ENCODE measurements around the gene BMP7. TPM values are rescaled to one million over a fixed set of nuclear protein-coding genes. Genes with fewer than 3 reads are reported as not detected.

The BMP7 gene
- total RNA-seq, 2 experiments from 2014 or later: not detected

- Histone ChIP-seq H3K4me1 (ENCODE audit: insufficient read depth, low read length) (no peaks in the 10 kb centered on the region), H3K27me3 (ENCODE audit: control insufficient read depth in 1 of 2, insufficient read depth in 2 of 2, low read length in 2 of 2) (peaks cover 5 to 6% of the 10 kb centered on the region in 2 experiments), H3K9me3 (ENCODE audit: control insufficient read depth in 1 of 2, insufficient read depth in 1 of 2, low read length in 2 of 2) (peaks cover 0 to 18% of the 10 kb centered on the region in 2 experiments), H3K4me3 (ENCODE audit: low read length) (no peak overlapping the region), H3K27ac (ENCODE audit: low read depth in 1 of 2, low read length in 2 of 2) (no peak overlapping the region), H3K36me3 (ENCODE audit: insufficient read depth, low read length) (no peaks in the 10 kb centered on the region)
- ChIA-PET POLR2A (no interaction called here), CTCF (no interaction called here)
- Mint-ChIP-seq H3K4me1 (ENCODE audit: low read depth) (no peaks in the 10 kb centered on the region), H3K36me3 (ENCODE audit: low read depth) (no peaks in the 10 kb centered on the region), H3K9me3 (no peaks in the 10 kb centered on the region), H3K27me3 (peaks cover 32% of the 10 kb centered on the region), H3K27ac (no peak overlapping the region), H3K4me3 (no peak overlapping the region)
- DNase-seq (no peak), ATAC-seq (ENCODE audit: poor library complexity) (no peak)
- intact Hi-C loops (cut with DNase I, micrococcal nuclease): no loop called here
- TF ChIP-seq CTCF (IDR thresholded peaks at IDR 0.05): no peak
These were observed 118.2 kb downstream of the BMP7 start for GRCh38 chr20:57148263-57148662.

GRCh38 chr20:57147185-57147584 is 119.3 kb downstream of the BMP7 start:
- Histone ChIP-seq H3K27ac (ENCODE audit: low read depth in 1 of 2, low read length in 2 of 2) (no peak overlapping the region), H3K9me3 (ENCODE audit: control insufficient read depth in 1 of 2, insufficient read depth in 1 of 2, low read length in 2 of 2) (peaks cover 0 to 18% of the 10 kb centered on the region in 2 experiments), H3K4me3 (ENCODE audit: low read length) (no peak overlapping the region), H3K36me3 (ENCODE audit: insufficient read depth, low read length) (no peaks in the 10 kb centered on the region), H3K27me3 (ENCODE audit: control insufficient read depth in 1 of 2, insufficient read depth in 2 of 2, low read length in 2 of 2) (peaks cover 5 to 6% of the 10 kb centered on the region in 2 experiments), H3K4me1 (ENCODE audit: insufficient read depth, low read length) (no peaks in the 10 kb centered on the region)
- DNase-seq: no peak
- Mint-ChIP-seq H3K27me3 (peaks cover 32% of the 10 kb centered on the region), H3K36me3 (ENCODE audit: low read depth) (no peaks in the 10 kb centered on the region), H3K9me3 (no peaks in the 10 kb centered on the region), H3K27ac (no peak overlapping the region), H3K4me3 (no peak overlapping the region), H3K4me1 (ENCODE audit: low read depth) (no peaks in the 10 kb centered on the region)
- ChIA-PET CTCF (no interaction called here), POLR2A (no interaction called here)
- no peak for ATAC-seq (ENCODE audit: poor library complexity)
- no peak for TF ChIP-seq CTCF (IDR thresholded peaks at IDR 0.05)
- intact Hi-C loops (cut with DNase I, micrococcal nuclease): no loop called here

GRCh38 chr20:57146155-57146554 is 120.3 kb downstream of the BMP7 start:
- H3K36me3 ChIP-seq (ENCODE audit: insufficient read depth, low read length): no peaks in the 10 kb centered on the region
- intact Hi-C loops (cut with DNase I, micrococcal nuclease): no loop called here
- POLR2A ChIA-PET: no interaction called here

More at GRCh38 chr20:57146155-57146554, 120.3 kb downstream of the BMP7 start:
- DNase-seq: no peak
- Histone ChIP-seq H3K27me3 (ENCODE audit: control insufficient read depth in 1 of 2, insufficient read depth in 2 of 2, low read length in 2 of 2) (peaks cover 6 to 8% of the 10 kb centered on the region in 2 experiments), H3K4me1 (ENCODE audit: insufficient read depth, low read length) (no peaks in the 10 kb centered on the region), H3K9me3 (ENCODE audit: control insufficient read depth in 1 of 2, insufficient read depth in 1 of 2, low read length in 2 of 2) (peaks cover 0 to 18% of the 10 kb centered on the region in 2 experiments), H3K4me3 (ENCODE audit: low read length) (no peak overlapping the region), H3K27ac (ENCODE audit: low read depth in 1 of 2, low read length in 2 of 2) (no peak overlapping the region)
- CTCF ChIA-PET: no interaction called here
- no peaks in the 10 kb centered on the region for H3K9me3 Mint-ChIP-seq
- TF ChIP-seq CTCF (IDR thresholded peaks at IDR 0.05): no peak
- no peak overlapping the region for H3K27ac Mint-ChIP-seq
- H3K4me3 Mint-ChIP-seq: no peak overlapping the region
- peaks cover 31% of the 10 kb centered on the region for H3K27me3 Mint-ChIP-seq
- ATAC-seq (ENCODE audit: poor library complexity): no peak
- H3K4me1 Mint-ChIP-seq (ENCODE audit: low read depth): no peaks in the 10 kb centered on the region
- H3K36me3 Mint-ChIP-seq (ENCODE audit: low read depth): no peaks in the 10 kb centered on the region

All from CD4-positive, alpha-beta T cell (primary cell).